Measurements from ENCODE around the gene NPHS1.
"Not testable (repeated sequence)": the region's sequence is repeated elsewhere in the genome, so short reads cannot be mapped to it uniquely, and the experiment has no call there.

The NPHS1 gene, protein sequence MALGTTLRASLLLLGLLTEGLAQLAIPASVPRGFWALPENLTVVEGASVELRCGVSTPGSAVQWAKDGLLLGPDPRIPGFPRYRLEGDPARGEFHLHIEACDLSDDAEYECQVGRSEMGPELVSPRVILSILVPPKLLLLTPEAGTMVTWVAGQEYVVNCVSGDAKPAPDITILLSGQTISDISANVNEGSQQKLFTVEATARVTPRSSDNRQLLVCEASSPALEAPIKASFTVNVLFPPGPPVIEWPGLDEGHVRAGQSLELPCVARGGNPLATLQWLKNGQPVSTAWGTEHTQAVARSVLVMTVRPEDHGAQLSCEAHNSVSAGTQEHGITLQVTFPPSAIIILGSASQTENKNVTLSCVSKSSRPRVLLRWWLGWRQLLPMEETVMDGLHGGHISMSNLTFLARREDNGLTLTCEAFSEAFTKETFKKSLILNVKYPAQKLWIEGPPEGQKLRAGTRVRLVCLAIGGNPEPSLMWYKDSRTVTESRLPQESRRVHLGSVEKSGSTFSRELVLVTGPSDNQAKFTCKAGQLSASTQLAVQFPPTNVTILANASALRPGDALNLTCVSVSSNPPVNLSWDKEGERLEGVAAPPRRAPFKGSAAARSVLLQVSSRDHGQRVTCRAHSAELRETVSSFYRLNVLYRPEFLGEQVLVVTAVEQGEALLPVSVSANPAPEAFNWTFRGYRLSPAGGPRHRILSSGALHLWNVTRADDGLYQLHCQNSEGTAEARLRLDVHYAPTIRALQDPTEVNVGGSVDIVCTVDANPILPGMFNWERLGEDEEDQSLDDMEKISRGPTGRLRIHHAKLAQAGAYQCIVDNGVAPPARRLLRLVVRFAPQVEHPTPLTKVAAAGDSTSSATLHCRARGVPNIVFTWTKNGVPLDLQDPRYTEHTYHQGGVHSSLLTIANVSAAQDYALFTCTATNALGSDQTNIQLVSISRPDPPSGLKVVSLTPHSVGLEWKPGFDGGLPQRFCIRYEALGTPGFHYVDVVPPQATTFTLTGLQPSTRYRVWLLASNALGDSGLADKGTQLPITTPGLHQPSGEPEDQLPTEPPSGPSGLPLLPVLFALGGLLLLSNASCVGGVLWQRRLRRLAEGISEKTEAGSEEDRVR (N-terminal part only)

DNA sequence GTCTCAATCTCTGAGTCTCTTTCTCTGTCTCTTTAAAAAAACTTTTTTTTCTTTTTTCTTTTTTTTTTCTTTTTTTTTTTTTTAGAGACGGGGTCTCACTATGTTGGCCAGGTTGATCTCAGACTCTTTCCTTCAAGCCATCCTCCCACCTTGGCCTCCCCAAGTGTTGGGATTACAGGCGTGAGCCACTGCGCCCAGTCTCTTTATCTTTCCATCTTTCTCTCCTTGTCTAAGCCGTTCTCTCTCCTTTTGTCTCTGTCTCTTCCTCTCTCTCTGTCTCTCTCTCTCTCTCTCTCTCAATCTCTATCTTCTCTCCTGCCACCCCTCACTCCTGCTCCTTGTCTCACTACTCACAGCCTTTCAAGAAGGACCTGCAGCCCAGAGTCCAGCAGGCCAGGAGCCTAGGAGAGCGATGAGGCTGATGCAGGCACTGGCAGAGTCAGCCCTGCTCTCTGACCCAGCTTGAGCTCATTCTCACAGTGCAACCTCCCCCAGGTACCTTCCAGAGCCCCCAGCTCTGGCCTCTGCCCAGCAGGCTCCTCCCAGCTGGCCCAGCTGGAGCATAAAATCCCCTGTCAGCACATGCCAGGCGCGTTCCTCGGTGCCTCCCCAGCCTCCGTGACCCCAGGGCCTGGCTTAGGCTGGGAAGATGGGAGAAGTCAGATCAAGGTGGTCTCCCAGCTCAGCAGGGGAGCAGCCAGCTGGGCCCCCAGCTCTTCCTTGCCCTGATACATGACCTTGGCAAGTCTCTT lies at the start of gene NPHS1:
Gene NPHS1, minus strand, starts transcription at position 476 of the 752 bp plus-strand sequence. CDS start 667 bp downstream, outside the sequence.
- Histone ChIP-seq H3K9ac (ENCODE audit: low read depth, low read length) (peak within 1 kb of the TSS; percentile 24), H3K36me3 (ENCODE audit: control insufficient read depth, insufficient read depth, low read length) (no peaks in the 10 kb centered on the region), H3K4me1 (ENCODE audit: control insufficient read depth, insufficient read depth, low read length) (peaks cover 2% of the 10 kb centered on the region), H3K27me3 (ENCODE audit: control insufficient read depth, insufficient read depth, low read length) (peaks cover 43% of the 10 kb centered on the region), H3K4me3 (ENCODE audit: low read depth, low read length) (peak within 1 kb of the TSS; percentile 50), H3K9me3 (ENCODE audit: control insufficient read depth, insufficient read depth, low read length) (no peaks in the 10 kb centered on the region)

DNA sequence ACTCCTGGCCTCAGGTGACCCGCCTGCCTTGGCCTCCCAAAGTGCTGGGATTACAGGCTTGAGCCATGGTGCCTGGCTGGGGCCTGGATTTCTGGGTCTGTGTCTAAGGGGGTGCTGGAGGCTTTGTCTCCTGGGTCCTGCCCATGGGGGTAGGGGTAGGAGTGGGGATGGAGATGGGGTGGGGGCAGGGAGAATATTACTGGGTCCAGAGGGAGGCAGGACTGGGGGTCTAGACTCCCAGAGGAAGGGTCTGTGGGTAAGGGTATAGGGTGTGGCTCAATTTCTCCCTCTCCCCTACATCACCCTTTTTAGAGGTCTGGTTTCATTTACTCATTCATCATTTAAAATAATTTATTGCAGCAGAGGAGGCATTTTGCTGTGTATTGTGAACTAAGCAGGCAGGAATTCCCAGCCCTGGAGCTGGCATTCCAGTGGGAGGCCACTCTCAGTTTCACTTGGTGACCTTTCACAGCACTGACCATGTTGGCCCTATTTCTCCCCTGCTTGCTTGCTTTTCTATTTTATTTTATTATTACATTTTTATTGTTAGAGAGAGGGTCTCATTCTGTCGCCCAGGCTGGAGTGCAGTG lies 48.8 kb upstream of the NPHS1 start:
- Histone ChIP-seq H3K36me3 (ENCODE audit: control insufficient read depth, insufficient read depth, low read length) (peaks cover 19% of the 10 kb centered on the region), H3K27me3 (ENCODE audit: control insufficient read depth, insufficient read depth, low read length) (peaks cover 3% of the 10 kb centered on the region), H3K9me3 (ENCODE audit: control insufficient read depth, insufficient read depth, low read length) (no peaks in the 10 kb centered on the region), H3K4me1 (ENCODE audit: control insufficient read depth, insufficient read depth, low read length) (peaks cover 5% of the 10 kb centered on the region), H3K9ac (ENCODE audit: low read depth, low read length) (no peak overlapping the region), H3K4me3 (ENCODE audit: low read depth, low read length) (peak overlapping the region; percentile 91)

DNA sequence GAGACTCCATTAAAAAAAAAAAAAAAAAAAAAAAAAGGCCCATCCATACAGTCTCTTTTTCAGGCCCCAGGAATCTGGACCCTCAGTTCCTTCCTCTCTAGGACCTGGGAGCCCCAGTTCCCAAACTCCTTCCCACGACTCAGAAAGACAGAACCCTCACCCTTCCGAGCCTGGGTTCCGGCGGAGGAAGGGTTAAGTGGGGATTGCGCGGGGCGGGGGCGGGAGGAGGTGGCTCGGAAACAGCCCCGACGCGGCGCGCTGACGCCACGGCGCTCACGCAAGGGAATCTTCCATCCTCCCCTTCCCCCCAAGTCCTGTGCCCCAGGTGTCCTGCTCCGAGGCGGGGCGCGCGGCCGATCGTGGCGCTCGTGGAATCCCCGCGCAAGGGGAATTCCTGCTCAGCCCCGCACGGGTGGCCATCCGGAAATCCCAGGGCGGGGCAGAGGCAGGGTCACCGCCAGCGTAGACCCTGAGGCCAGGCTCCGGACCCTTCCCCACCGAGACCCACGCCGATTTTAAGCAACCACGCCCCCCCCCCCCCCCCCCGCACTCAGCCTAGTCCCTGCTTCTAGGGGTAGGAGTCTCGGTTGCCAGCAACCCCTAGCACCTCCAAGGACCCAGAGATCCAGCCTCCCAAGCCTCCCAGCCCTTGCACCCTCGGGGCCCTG lies 47.4 kb upstream of the NPHS1 start:
- peaks cover 24% of the 10 kb centered on the region for H3K36me3 ChIP-seq (ENCODE audit: control insufficient read depth, insufficient read depth, low read length)
- peaks cover 3% of the 10 kb centered on the region for H3K27me3 ChIP-seq (ENCODE audit: control insufficient read depth, insufficient read depth, low read length)
- peak overlapping the region; percentile 88 for H3K9ac ChIP-seq (ENCODE audit: low read depth, low read length)
- peak overlapping the region; percentile 91 for H3K4me3 ChIP-seq (ENCODE audit: low read depth, low read length)
- peaks cover 5% of the 10 kb centered on the region for H3K4me1 ChIP-seq (ENCODE audit: control insufficient read depth, insufficient read depth, low read length)
- H3K9me3 ChIP-seq (ENCODE audit: control insufficient read depth, insufficient read depth, low read length), result no peaks in the 10 kb centered on the region

DNA sequence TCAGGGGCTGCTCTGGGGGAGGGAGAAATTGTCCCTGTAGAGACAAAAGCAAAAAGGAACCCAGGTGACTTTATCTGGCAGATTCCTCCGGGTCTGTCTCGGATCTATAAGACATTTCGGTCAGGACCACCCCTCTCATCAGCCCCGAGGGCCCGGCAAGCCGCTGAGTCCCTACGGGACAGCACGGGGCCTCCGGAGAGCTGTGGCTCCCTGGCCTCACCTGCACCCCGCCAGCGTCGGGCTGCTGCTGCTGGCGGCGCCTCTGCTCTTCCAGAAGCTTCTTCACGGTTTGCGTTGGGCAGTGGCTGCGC lies 46.1 kb upstream of the NPHS1 start:
- Histone ChIP-seq H3K4me3 (ENCODE audit: low read depth, low read length) (peak overlapping the region; percentile 91), H3K27me3 (ENCODE audit: control insufficient read depth, insufficient read depth, low read length) (peaks cover 3% of the 10 kb centered on the region), H3K4me1 (ENCODE audit: control insufficient read depth, insufficient read depth, low read length) (peaks cover 5% of the 10 kb centered on the region), H3K9ac (ENCODE audit: low read depth, low read length) (peak overlapping the region; percentile 47), H3K36me3 (ENCODE audit: control insufficient read depth, insufficient read depth, low read length) (peaks cover 27% of the 10 kb centered on the region), H3K9me3 (ENCODE audit: control insufficient read depth, insufficient read depth, low read length) (no peaks in the 10 kb centered on the region)

DNA sequence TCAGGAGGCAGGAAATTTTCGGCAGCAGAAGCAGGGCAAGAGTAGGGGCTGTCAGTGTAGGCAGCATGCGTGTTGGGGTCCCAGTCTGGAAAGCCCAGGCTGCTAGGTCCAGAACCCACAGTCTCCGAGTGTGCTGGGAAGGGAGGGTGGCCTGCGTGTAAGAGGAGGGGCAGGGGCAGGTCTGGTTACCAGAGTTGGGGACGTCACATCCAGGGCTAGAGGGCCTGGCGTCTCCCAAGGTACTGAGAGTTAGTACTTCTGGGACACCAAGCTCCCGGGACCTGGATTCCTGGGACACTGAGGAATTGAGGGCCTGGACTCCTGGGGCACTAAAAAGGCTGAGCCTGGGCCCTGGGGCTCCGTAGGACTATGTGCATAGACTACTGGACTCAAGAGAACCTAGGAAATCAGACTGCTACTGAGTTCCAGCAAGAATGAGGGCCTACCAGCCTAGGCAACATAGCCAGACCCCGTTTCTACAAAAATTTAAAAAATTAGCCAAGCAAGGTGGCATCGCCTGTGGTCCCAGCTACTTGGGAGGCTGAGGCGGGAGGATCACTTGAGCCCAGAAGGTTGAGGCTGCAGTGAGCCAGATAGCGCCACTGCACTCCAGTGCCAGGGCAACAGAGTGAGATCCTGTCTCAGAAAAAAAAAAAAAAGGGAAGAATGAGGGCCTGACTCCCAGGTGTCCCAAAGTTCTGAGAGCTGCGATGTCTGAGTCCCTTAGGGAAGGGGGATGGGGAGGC lies 45.6 kb upstream of the NPHS1 start:
- Histone ChIP-seq H3K9me3 (ENCODE audit: control insufficient read depth, insufficient read depth, low read length) (no peaks in the 10 kb centered on the region), H3K36me3 (ENCODE audit: control insufficient read depth, insufficient read depth, low read length) (peaks cover 27% of the 10 kb centered on the region), H3K4me1 (ENCODE audit: control insufficient read depth, insufficient read depth, low read length) (peaks cover 5% of the 10 kb centered on the region), H3K4me3 (ENCODE audit: low read depth, low read length) (no peak overlapping the region), H3K9ac (ENCODE audit: low read depth, low read length) (no peak overlapping the region), H3K27me3 (ENCODE audit: control insufficient read depth, insufficient read depth, low read length) (peaks cover 3% of the 10 kb centered on the region)

DNA sequence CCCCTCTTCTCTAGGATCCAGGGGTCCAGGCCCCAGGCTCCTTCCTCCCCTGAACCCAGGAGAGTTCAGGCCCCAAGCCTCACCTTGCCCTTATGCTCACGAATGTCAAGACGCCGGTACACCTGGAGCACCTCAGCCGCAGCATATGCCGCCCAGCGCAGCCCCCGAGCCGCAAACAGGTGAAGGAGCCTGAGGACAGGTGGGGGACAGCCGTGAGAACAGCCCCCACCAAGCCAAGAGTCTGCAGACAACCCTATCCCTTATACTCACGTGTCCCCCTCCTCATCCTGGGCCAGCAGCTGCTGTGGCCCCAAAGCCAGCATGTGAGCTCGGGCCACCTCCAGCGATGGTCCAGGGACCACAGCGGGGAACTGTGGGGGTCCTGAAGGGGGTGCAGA lies 44.3 kb upstream of the NPHS1 start:
- H3K9me3 ChIP-seq (ENCODE audit: control insufficient read depth, insufficient read depth, low read length), result no peaks in the 10 kb centered on the region
- H3K4me3 ChIP-seq (ENCODE audit: low read depth, low read length), result no peak overlapping the region
- H3K36me3 ChIP-seq (ENCODE audit: control insufficient read depth, insufficient read depth, low read length), result peaks cover 30% of the 10 kb centered on the region
- no peaks in the 10 kb centered on the region for H3K4me1 ChIP-seq (ENCODE audit: control insufficient read depth, insufficient read depth, low read length)
- no peaks in the 10 kb centered on the region for H3K27me3 ChIP-seq (ENCODE audit: control insufficient read depth, insufficient read depth, low read length)
- no peak overlapping the region for H3K9ac ChIP-seq (ENCODE audit: low read depth, low read length)

DNA sequence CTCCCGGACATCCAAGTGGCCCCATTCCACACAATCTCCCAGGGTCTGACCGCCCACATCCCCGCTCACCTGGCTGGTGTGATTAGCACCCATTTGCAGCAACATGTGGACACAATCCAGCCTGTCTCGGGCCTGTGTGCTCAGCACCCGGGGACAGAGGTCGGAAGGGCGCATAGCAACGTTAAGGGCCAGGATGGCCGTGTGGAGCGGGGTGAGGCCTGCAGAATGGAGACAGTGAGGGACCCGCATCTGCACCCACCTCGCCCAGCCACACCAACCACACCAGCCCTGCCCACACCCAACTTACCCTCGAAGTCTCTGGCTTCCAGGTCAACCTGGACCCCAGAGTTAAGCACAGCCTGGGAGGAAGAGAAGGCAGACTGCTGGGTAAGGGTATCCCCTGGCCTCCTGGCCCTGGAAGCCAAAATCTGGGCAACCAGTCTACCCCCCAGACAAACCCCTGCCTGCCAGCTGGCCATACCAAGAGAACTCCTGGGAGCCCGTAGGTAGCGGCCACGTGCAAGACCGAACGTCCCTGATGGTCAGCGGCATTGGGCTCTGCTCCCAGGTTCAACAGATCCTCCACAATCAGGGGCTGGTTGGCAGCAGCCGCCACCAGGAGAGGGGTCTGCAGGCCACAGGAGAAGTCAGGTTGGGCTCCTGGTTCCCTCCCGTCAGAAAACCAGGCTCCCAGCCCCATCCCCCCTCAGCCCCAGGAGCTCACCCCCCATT lies 43.8 kb upstream of the NPHS1 start:
- no peak overlapping the region for H3K9ac ChIP-seq (ENCODE audit: low read depth, low read length)
- H3K9me3 ChIP-seq (ENCODE audit: control insufficient read depth, insufficient read depth, low read length), result no peaks in the 10 kb centered on the region
- no peaks in the 10 kb centered on the region for H3K27me3 ChIP-seq (ENCODE audit: control insufficient read depth, insufficient read depth, low read length)
- H3K4me1 ChIP-seq (ENCODE audit: control insufficient read depth, insufficient read depth, low read length), result no peaks in the 10 kb centered on the region
- peaks cover 31% of the 10 kb centered on the region for H3K36me3 ChIP-seq (ENCODE audit: control insufficient read depth, insufficient read depth, low read length)
- H3K4me3 ChIP-seq (ENCODE audit: low read depth, low read length), result no peak overlapping the region

DNA sequence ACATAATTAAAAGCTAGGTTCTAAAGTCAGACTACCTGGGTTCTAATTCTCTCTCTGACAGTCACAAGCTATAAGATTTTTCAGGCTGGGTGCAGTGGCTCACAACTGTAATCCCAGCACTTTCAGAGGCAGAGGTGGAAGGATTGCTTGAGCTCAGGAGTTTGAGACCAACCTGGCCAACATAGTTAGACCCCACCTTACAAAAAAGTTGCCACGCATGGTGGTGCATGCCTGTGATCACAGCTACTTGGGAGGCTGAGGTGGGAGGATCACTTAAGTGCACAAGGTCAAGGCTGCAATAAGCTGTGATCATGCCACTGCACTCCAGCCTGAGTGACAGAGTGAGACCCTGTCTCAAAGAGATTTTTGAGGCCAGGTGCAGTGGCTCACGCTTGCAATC lies 42.0 kb upstream of the NPHS1 start:
- no peaks in the 10 kb centered on the region for H3K4me1 ChIP-seq (ENCODE audit: control insufficient read depth, insufficient read depth, low read length)
- no peak overlapping the region for H3K9ac ChIP-seq (ENCODE audit: low read depth, low read length)
- no peaks in the 10 kb centered on the region for H3K9me3 ChIP-seq (ENCODE audit: control insufficient read depth, insufficient read depth, low read length)
- no peak overlapping the region for H3K4me3 ChIP-seq (ENCODE audit: low read depth, low read length)
- H3K27me3 ChIP-seq (ENCODE audit: control insufficient read depth, insufficient read depth, low read length), result no peaks in the 10 kb centered on the region
- H3K36me3 ChIP-seq (ENCODE audit: control insufficient read depth, insufficient read depth, low read length), result peaks cover 41% of the 10 kb centered on the region

DNA sequence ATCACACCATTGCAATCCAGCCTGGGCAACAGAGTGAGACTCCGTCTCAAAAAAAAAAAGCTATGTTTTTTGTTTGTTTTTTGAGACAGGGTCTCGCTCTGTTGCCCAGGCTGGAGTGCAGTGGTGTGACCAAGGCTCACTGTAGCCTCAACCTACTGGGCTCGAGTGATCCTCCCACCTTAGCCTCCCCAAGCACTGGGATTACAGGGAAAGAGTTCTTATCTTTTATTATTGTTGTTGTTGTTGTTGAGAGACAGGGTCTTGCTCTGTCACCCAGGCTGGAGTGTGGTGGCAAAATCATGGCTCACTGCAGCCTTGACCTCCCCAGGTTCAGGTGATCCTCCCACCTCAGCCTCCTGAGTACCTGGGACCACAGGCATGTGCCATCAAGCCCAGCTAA lies 39.5 kb upstream of the NPHS1 start:
- not testable (repeated sequence) for H3K9me3 ChIP-seq (ENCODE audit: control insufficient read depth, insufficient read depth, low read length); H3K4me3 ChIP-seq (ENCODE audit: low read depth, low read length); H3K4me1 ChIP-seq (ENCODE audit: control insufficient read depth, insufficient read depth, low read length); H3K9ac ChIP-seq (ENCODE audit: low read depth, low read length); H3K27me3 ChIP-seq (ENCODE audit: control insufficient read depth, insufficient read depth, low read length)
- peaks cover 49% of the 10 kb centered on the region for H3K36me3 ChIP-seq (ENCODE audit: control insufficient read depth, insufficient read depth, low read length)

Measured in iPS-15b (cell line).